Thyroid gland (tissue), 4 donors: ENCODE measurements around the gene GTF2H2C.
"Not testable (repeated sequence)": the region's sequence is repeated elsewhere in the genome, so short reads cannot be mapped to it uniquely, and the experiment has no call there.

Experiments
- CTCF ChIP-seq, 6 experiments: fragments of 200-600 bp in 3 of 6; fragments of 450-650 bp in 3 of 6; sonication (generic) in 3 of 6; IDR thresholded peaks; one replicate each; pipeline ENCODE4 v1.5.1; 2016 to 2019; ENCODE audit warnings: antibody characterized with exemption in 6 of 6, mild to moderate bottlenecking in 2 of 6, inconsistent platforms in 1 of 6, moderate library complexity in 1 of 6
- POLR2A ChIP-seq, 2 donors: fragments of 450-650 bp; IDR thresholded peaks; one replicate each; pipeline ENCODE4 v1.6.1; 2017; ENCODE audit warnings: antibody characterized with exemption in 2 of 2, mild to moderate bottlenecking in 2 of 2, moderate library complexity in 1 of 2

- not testable (repeated sequence) for TF ChIP-seq CTCF, POLR2A (IDR thresholded peaks at IDR 0.05)
Observed at GRCh38 chr5:69631879-69632278, 71.9 kb downstream of the GTF2H2C start.
